GM21619 (cell line): Measurements from ENCODE around the gene POR.
A peak's percentile ranks its signal among the peaks of the same experiment; 100 is the strongest.

ENCODE experiments used
- ATAC-seq: cut with Tn5 transposase; IDR thresholded peaks from one replicate; pipeline ENCODE4 v1.9.1; 2021; ENCODE audit not compliant: unreplicated experiment

The POR gene

DNA sequence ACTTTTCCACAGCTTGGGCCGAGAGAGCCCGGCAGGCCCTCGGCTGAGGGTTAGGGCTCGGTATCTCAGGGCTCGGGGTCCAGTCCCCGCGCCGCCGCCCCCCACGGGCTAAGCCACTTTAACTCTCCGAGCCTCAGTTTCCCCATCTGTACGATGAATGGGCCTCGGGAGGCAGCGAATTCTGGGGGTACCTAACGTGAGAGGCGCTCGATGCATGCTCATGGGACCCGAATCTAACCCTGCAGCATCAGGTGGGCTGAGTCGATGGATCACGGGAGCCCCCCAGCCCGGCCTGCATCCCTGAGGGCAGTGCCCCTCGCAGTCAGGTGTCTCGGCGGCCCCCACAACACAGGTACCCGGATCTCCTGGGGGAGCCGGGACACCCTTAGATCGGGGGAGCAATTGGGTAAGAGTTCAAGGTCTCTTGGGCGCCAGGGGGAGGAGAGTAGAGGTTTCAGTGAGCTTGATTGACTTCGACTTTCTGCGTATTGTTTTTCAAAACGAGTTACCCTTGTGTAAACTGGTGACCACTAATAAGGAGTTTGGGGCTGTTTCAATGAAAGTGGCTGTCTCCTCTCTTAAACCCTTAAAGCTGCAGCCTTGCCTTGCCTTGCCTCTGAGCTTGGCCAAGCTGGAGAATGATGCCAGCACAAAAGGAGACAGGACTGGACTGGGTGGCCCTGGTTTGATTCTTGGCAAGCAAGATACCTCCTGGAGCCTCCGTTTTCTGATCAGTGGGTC is 631 bp downstream of the POR start:
- no peak for ATAC-seq

DNA sequence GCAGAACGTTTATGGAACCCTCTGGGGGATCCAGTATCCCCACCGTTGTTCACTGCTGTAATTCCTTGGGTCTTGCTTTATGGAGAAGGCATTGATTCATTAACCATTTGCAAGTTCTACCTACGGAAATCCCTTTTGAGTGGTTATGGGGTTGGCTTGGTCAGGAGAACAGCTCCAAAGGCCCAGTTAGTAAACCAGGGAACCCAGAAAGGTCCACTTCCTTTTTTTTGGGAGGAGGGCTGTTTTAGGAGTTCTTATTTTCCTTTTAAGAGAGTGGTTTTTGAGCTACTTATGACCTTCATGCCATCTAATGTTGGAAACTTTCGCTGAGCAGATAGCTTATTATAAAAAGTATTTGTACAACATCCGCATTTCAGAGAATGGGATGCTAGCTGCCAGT is 1.3 kb downstream of the POR start:
- no peak for ATAC-seq

- ATAC-seq, result no peak
Measured at GRCh38 chr7:75916685-75917634, 2.0 kb downstream of the POR start.

GRCh38 chr7:75920431-75921161 is 5.6 kb downstream of the POR start:
- ATAC-seq, result no peak

GRCh38 chr7:75921479-75921878 is 6.5 kb downstream of the POR start:
- ATAC-seq, result no peak

DNA sequence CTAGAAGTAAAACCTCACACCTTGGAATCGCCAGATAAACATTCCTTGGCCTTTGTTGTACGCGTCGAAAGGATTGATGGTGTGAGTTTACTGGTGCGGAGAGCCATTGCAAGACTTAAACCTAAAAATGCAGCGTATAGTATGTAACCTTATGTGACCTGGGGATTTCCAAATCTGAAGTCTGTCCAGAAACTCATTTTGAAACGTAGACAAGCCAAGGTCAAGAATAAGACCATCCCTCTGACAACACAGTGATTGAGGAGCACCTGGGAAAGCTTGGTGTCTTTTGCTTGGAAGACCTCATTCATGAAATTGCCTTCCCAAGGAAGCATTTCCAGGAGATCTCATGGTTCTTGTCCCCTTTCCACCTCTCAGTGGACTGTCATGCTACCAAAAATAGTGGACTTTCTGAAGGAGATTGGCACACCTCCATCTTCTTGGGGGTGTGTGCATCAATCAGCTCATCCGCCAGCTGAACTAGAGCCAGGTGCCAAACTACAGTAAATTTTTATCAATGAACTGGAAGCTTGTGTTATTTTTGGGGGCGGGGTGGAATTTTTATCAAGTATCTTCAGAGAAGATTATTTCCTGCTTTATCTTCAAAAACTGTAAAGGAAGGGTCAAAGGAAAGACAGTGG is 8.1 kb downstream of the POR start:
- ATAC-seq, result no peak

- no peak for ATAC-seq
Measured at GRCh38 chr7:75924256-75924655, 9.3 kb downstream of the POR start.

GRCh38 chr7:75924889-75925288 is 9.9 kb downstream of the POR start:
- ATAC-seq, result no peak

- no peak for ATAC-seq
Measured at GRCh38 chr7:75925717-75926435, 10.9 kb downstream of the POR start.

DNA sequence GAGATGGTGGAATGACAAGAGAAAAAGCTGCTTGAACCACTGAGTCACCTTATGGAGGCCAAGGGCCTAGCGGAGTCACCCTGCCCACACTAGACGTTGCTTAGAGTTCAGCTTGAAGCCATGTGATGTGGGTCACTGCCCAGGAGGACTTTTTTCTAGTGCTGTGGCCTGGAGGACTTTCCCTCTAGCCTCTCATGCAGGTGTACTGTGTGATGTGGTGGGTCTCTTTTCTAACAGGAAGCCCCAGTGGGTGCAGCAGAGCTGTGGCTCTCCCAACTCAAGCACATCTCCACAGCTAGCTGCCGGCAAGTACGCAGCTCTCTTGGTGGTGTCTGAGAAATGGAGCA is 13.6 kb downstream of the POR start:
- ATAC-seq, result peak; percentile 76

GRCh38 chr7:75931680-75932079 is 16.7 kb downstream of the POR start:
- no peak for ATAC-seq

DNA sequence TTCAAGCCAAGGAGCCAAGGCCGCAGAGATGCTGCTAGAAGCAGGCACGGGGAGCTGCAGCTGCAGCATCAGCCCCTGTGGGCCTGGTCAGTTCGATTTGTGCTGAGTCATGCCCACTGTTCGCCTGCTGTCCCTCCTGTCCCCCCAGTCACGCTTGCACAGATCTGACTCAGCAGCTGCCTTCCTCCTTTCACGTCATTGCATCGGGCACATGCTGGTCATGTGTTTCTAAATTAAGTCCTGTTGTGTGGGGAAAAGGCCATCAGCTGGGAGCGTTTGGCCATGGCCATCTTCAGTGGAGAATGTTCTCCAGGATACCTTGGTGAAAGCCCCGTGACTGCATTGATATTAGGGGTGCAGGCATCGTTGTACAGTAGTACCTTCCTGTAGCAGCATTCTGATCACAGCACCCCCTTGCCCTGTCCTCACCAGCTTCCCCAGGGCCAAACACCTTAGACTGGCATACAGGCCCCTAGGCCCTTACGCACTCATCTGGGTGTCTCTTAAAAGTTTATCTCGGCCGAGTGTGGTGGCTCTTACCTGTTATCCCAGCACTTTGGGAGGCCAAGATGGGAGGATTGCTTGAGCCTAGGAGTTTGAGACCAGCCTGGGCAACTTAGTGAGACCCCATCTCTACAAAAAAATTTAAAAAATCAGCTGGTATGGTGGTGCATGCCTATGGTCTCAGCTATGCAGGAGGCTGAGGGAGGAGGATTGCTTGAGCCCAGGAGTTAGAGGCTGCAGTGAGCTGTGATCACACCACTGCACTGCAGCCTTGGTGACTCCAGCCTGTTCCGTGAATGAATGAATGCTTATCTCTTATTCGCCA is 23.2 kb downstream of the POR start:
- ATAC-seq, result no peak

DNA sequence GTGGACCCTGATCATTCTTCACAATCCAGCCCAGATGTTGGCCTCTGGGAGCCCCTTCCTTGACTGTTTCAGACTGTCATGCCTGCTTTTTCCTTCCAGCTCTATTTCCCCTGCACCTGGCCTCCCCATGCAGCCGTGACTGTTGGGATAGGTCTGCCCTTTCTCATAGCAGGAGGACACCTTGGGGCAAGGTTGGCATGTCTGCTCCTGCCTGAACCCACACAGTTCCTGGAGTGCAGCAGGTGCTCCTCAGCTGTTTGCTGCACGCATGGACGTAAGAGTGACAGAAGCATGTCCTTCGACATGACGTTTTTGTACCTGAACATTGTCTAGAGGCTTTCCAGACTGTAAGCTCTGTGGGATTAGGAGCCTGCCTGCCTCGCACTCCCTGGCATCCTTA is 24.0 kb downstream of the POR start:
- no peak for ATAC-seq

DNA sequence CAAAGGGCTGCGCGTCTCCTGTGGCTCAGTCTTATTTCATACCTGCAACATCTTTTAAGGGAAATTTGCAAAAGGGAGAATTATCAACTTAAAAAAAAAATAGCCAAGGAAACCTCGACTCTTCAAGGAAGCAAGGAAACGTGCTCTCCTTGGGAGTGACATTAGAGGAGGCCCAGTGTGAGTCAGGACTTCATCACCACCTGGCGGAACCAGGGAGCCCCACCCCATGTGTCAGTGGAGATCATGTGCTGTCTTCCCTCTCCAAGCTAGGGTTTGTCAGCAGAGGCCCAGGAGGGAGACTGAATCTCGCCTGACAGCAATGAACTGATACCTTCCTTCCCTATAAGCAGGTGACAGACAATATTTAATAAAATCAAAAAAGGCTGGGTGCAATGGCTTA is 28.9 kb downstream of the POR start:
- ATAC-seq, result no peak

- no peak for ATAC-seq
Measured at GRCh38 chr7:75944507-75944906, 29.6 kb downstream of the POR start.

GRCh38 chr7:75945297-75946168 is 30.6 kb downstream of the POR start:
- no peak for ATAC-seq

GRCh38 chr7:75946207-75946855 is 31.4 kb downstream of the POR start:
- ATAC-seq, result no peak

GRCh38 chr7:75948179-75948578 is 33.2 kb downstream of the POR start:
- no peak for ATAC-seq
